ENCODE measurements around the gene NUDT6. TPM values are rescaled to one million over a fixed set of nuclear protein-coding genes. Genes with fewer than 3 reads are reported as not detected.

Gene NUDT6, protein sequence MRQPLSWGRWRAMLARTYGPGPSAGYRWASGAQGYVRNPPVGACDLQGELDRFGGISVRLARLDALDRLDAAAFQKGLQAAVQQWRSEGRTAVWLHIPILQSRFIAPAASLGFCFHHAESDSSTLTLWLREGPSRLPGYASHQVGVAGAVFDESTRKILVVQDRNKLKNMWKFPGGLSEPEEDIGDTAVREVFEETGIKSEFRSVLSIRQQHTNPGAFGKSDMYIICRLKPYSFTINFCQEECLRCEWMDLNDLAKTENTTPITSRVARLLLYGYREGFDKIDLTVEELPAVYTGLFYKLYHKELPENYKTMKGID
- 6.0 to 6.7 TPM (median 6.2 TPM) in 5 replicates for total RNA-seq (2022; extraction: Qiagen RNA extraction; ENCODE audit: low read depth)

DNA sequence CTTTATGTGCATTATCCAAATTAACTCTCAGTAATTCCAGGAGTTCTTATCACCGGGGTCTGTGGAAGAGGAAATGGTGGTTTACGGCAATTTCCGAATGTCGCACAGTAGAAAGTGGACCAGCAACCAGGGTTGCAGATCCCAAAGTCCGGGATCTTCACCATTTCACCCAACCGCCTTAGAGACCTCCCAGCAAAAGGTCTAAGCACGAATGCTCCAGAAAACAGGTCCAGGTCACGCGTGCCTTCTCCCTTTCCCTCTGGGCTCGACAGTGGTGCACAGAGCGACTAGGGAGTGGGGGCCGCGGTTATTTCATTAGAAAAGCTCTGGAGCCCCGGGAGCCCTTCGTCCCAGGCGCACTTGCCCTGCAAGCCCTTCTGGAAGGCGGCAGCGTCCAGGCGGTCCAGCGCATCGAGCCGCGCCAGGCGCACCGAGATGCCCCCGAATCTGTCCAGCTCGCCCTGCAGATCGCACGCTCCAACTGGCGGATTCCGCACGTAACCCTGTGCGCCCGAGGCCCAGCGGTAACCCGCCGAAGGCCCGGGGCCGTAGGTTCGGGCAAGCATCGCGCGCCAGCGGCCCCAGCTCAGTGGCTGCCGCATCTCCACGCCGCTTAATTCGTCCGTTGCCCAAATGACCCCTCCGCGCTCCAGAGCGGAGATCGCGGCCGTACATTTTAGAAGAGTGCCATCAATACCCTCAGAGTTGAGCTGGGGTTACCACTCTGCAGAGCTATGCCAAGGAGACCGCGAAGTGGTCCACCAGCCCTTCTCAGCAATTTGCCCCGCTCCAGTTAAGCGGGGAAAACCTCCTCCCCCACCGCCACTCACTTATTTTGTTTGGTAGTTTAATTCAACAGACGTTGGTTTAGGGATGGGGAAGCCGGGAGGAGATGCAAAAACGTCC lies at the start of gene NUDT6:
NUDT6 (minus strand) TSS at position 627 of the 906 bp plus-strand sequence; CDS start at position 602, 25 bp downstream.

Other genes with a start within 250 kb of the NUDT6 start
- gene BBS12, start 189.9 kb downstream of the NUDT6 start, total RNA-seq (2022; extraction: Qiagen RNA extraction; ENCODE audit: low read depth) = 2.4 to 3.3 TPM (median 3.0 TPM) in 5 replicates
- 40.6 to 63.0 TPM (median 56.9 TPM) in 5 replicates for gene FGF2, start 95.8 kb downstream of the NUDT6 start, total RNA-seq (2022; extraction: Qiagen RNA extraction; ENCODE audit: low read depth)

Data from A549 treated with CpdA at 1 μM for 4 hours (cell line).